Esophagus muscularis mucosa (tissue), 4 donors: ENCODE results near the gene ZIC5.

ENCODE experiments used
- EP300 ChIP-seq: sonication (generic); formaldehyde crosslinking; IDR thresholded peaks from one replicate; pipeline ENCODE4 v1.6.1; 2017; ENCODE audit warnings: antibody characterized with exemption
- POLR2A ChIP-seq: fragments of 450-650 bp; IDR thresholded peaks from one replicate; pipeline ENCODE4 v1.6.1; 2017; ENCODE audit warnings: antibody characterized with exemption, moderate library complexity, mild to moderate bottlenecking, low read depth
- POLR2AphosphoS5 ChIP-seq, 2 donors: sonication (generic); formaldehyde crosslinking; IDR thresholded peaks; one replicate each; pipeline ENCODE4 v1.6.1; 2017; ENCODE audit warnings: antibody characterized with exemption in 2 of 2
- TF ChIP-seq, protein P1 (sequence below), 3 experiments: fragments of 200-600 bp in 2 of 3; fragments of 450-650 bp in 1 of 3; sonication (generic) in 2 of 3; IDR thresholded peaks; one replicate each; pipeline ENCODE4 v1.5.1; 2017 to 2019; ENCODE audit warnings: antibody characterized with exemption in 3 of 3, mild to moderate bottlenecking in 2 of 3, moderate library complexity in 1 of 3

DNA sequence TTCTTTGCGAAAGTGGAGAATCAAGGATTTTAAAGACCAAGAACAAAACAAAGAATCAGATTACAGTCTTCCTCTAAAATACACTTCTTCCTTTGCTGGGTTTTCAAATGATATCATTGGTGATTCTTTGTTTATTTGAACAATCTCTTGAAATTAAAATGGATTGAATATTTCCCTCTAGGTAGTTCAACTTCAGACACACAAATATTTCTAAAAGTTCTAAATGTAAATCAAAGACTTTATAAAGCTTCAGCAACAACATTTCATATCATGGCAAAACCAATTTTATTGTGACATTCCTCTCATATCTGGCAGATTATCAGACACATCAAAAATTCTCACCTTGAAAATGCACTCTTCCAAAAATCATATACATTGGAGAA is 23.1 kb upstream of the ZIC5 start:
- TF ChIP-seq, protein P1, sequence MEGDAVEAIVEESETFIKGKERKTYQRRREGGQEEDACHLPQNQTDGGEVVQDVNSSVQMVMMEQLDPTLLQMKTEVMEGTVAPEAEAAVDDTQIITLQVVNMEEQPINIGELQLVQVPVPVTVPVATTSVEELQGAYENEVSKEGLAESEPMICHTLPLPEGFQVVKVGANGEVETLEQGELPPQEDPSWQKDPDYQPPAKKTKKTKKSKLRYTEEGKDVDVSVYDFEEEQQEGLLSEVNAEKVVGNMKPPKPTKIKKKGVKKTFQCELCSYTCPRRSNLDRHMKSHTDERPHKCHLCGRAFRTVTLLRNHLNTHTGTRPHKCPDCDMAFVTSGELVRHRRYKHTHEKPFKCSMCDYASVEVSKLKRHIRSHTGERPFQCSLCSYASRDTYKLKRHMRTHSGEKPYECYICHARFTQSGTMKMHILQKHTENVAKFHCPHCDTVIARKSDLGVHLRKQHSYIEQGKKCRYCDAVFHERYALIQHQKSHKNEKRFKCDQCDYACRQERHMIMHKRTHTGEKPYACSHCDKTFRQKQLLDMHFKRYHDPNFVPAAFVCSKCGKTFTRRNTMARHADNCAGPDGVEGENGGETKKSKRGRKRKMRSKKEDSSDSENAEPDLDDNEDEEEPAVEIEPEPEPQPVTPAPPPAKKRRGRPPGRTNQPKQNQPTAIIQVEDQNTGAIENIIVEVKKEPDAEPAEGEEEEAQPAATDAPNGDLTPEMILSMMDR (IDR thresholded peaks at IDR 0.05): no peak
- TF ChIP-seq EP300 (no peak), POLR2A (no peak), POLR2AphosphoS5 (IDR thresholded peaks at IDR 0.05) (no peak)
